Neural progenitor cell (in vitro differentiated cells): ENCODE results near the gene LUZP1. TPM values are rescaled to one million over a fixed set of nuclear protein-coding genes. Genes with fewer than 3 reads are reported as not detected.

ENCODE experiments used
- DNase-seq: peaks from one replicate; pipeline ENCODE4 v3.0.0-alpha.2; 2016; ENCODE audit warnings: low spot score
- H2AFZ ChIP-seq: fragments of 200-600 bp; sonication (generic); replicated peaks from 2 replicates; pipeline ENCODE4 v1.6.1; 2016; ENCODE audit warnings: antibody characterized with exemption
- H3F3A ChIP-seq: fragments of 200-600 bp; sonication (generic); 2 replicates; pipeline ENCODE4 v1.6.1; 2016; ENCODE audit warnings: antibody characterized with exemption, low read depth
- H3K27ac ChIP-seq: fragments of 200-600 bp; sonication (generic); 2 replicates; pipeline ENCODE4 v1.5.1; 2016; ENCODE audit warnings: mild to moderate bottlenecking
- H3K27me3 ChIP-seq: fragments of 200-600 bp; sonication (generic); 2 replicates; pipeline ENCODE4 v1.6.1; 2016; ENCODE audit warnings: mild to moderate bottlenecking, moderate library complexity
- H3K36me3 ChIP-seq: fragments of 200-600 bp; sonication (generic); 2 replicates; pipeline ENCODE4 v1.5.1; 2016
- H3K4me1 ChIP-seq: fragments of 200-600 bp; sonication (generic); 2 replicates; pipeline ENCODE4 v1.6.1; 2016; ENCODE audit warnings: mixed run types
- H3K4me2 ChIP-seq: fragments of 200-600 bp; sonication (generic); 2 replicates; pipeline ENCODE4 v1.6.1; 2016
- H3K4me3 ChIP-seq: fragments of 200-600 bp; sonication (generic); 2 replicates; pipeline ENCODE4 v1.5.1; 2016
- H3K79me2 ChIP-seq: fragments of 200-600 bp; sonication (generic); 2 replicates; pipeline ENCODE4 v1.6.1; 2016; ENCODE audit warnings: low read depth
- H3K9ac ChIP-seq: fragments of 200-600 bp; sonication (generic); 2 replicates; pipeline ENCODE4 v1.6.1; 2016
- H3K9me3 ChIP-seq: fragments of 200-600 bp; sonication (generic); 2 replicates; pipeline ENCODE4 v1.5.1; 2016; ENCODE audit warnings: low read depth
- H4K20me1 ChIP-seq: fragments of 200-600 bp; sonication (generic); 2 replicates; pipeline ENCODE4 v1.6.1; 2016; ENCODE audit warnings: low read depth
- H3K27ac Mint-ChIP-seq: 3 replicates; pipeline ENCODE4 v1.8.0; 2021; ENCODE audit warnings: mixed read lengths
- H3K27me3 Mint-ChIP-seq: 2 replicates; pipeline ENCODE4 v1.8.0; 2022; ENCODE audit warnings: low read depth, mild to moderate bottlenecking, inconsistent platforms, moderate library complexity, mixed read lengths; ENCODE audit not compliant: insufficient read depth
- H3K36me3 Mint-ChIP-seq: 3 replicates; pipeline ENCODE4 v1.8.0; 2021; ENCODE audit warnings: mixed read lengths
- H3K4me1 Mint-ChIP-seq: 3 replicates; pipeline ENCODE4 v1.8.0; 2021; ENCODE audit warnings: mixed read lengths
- H3K4me3 Mint-ChIP-seq: 3 replicates; pipeline ENCODE4 v1.8.0; 2021; ENCODE audit warnings: mild to moderate bottlenecking, moderate library complexity, mixed read lengths
- H3K9me3 Mint-ChIP-seq: 3 replicates; pipeline ENCODE4 v1.8.0; 2020; ENCODE audit warnings: mixed read lengths
- EZH2 ChIP-seq: fragments of 200-600 bp; sonication (generic); IDR thresholded peaks from 2 replicates; pipeline ENCODE4 v1.6.1; 2017; ENCODE audit warnings: antibody characterized with exemption, mild to moderate bottlenecking, moderate library complexity
- EZH2phosphoT487 ChIP-seq: fragments of 200-600 bp; sonication (generic); IDR thresholded peaks from 2 replicates; pipeline ENCODE4 v1.6.1; 2017; ENCODE audit warnings: antibody characterized with exemption
- total RNA-seq: library from RNA; depleted of rRNA; stranded (reverse); fragments of >200 nt; gene quantifications from 2 replicates; pipeline ENCODE4 v1.2.3, GENCODE V29; 2015; ENCODE audit warnings: low replicate concordance
- TF ChIP-seq, protein P1 (sequence below): fragments of 200-600 bp; sonication (generic); IDR thresholded peaks from 2 replicates; pipeline ENCODE4 v1.5.1; 2017; ENCODE audit warnings: antibody characterized with exemption, mild to moderate bottlenecking

The LUZP1 gene
- total RNA-seq, 1 donor from 2014 or later: 39.1 TPM

DNA sequence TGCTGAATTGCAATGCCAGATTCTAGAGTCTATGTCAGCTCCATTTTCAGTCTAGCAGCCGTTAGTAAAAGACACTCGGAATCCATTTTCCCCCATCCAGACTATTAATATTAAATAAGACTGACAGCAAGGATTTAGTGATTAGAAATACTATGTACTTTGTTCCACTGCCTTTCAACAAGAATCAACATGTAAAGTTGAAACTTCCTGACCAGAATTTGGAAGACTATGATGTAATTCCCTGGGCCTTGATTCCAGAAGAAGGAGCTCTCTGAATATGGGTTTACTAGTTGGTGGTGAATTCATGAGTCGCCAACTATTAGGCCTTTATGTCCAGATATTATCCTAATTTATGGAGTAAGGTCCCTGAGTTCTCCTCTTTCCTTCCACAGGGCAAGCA lies 124.6 kb downstream of the LUZP1 start:
- no peak overlapping the region for H3K4me3 ChIP-seq
- no peak for DNase-seq
- H3K4me3 Mint-ChIP-seq: no peak overlapping the region
- H3K27me3 ChIP-seq: no peaks in the 10 kb centered on the region
- H3K9ac ChIP-seq: no peak overlapping the region
- H3K79me2 ChIP-seq: peaks cover 98% of the 10 kb centered on the region
- H3K4me2 ChIP-seq: no peak overlapping the region
- no peak overlapping the region for H2AFZ ChIP-seq
- H3K27me3 Mint-ChIP-seq: no peaks in the 10 kb centered on the region
- peaks cover 96% of the 10 kb centered on the region for H4K20me1 ChIP-seq
- H3K27ac Mint-ChIP-seq: no peak overlapping the region
- peak overlapping the region; percentile 57 for H3K27ac ChIP-seq
- peaks cover 3% of the 10 kb centered on the region for H3K4me1 Mint-ChIP-seq
- no peaks in the 10 kb centered on the region for H3K9me3 Mint-ChIP-seq
- H3K36me3 Mint-ChIP-seq: peaks cover 38% of the 10 kb centered on the region
- peaks cover 9% of the 10 kb centered on the region for H3K36me3 ChIP-seq
- TF ChIP-seq EZH2phosphoT487: no peak
- TF ChIP-seq, protein P1, sequence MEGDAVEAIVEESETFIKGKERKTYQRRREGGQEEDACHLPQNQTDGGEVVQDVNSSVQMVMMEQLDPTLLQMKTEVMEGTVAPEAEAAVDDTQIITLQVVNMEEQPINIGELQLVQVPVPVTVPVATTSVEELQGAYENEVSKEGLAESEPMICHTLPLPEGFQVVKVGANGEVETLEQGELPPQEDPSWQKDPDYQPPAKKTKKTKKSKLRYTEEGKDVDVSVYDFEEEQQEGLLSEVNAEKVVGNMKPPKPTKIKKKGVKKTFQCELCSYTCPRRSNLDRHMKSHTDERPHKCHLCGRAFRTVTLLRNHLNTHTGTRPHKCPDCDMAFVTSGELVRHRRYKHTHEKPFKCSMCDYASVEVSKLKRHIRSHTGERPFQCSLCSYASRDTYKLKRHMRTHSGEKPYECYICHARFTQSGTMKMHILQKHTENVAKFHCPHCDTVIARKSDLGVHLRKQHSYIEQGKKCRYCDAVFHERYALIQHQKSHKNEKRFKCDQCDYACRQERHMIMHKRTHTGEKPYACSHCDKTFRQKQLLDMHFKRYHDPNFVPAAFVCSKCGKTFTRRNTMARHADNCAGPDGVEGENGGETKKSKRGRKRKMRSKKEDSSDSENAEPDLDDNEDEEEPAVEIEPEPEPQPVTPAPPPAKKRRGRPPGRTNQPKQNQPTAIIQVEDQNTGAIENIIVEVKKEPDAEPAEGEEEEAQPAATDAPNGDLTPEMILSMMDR: no peak
- no peak for TF ChIP-seq EZH2
- H3K4me1 ChIP-seq: peaks cover 11% of the 10 kb centered on the region
- peaks cover 5% of the 10 kb centered on the region for H3F3A ChIP-seq
- H3K9me3 ChIP-seq: no peaks in the 10 kb centered on the region

DNA sequence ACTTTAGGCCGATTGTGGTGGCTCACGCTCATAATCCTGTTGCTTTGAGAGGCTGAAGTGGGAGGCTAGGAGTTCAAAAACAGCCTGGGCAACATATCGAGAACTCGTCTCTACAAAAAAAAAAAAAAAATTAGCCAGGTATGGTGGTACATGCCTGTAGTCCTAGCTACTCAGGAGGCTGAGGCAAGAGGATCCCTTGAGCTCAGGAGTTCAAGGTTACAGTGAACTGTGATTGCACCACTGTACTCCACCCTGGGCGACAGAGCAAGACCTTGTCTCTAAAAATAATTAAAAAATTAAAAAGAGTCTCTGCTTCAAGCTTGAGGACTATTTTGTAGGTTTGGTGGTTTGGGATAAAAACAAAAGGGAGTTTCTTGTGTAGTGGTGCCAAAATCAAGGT lies 128.1 kb downstream of the LUZP1 start:
- no peak overlapping the region for H3K27ac Mint-ChIP-seq
- no peak overlapping the region for H3K4me2 ChIP-seq
- peaks cover 98% of the 10 kb centered on the region for H3K79me2 ChIP-seq
- H3K27ac ChIP-seq: no peak overlapping the region
- peaks cover 15% of the 10 kb centered on the region for H3F3A ChIP-seq
- H3K36me3 Mint-ChIP-seq: peaks cover 36% of the 10 kb centered on the region
- no peaks in the 10 kb centered on the region for H3K9me3 ChIP-seq
- no peak overlapping the region for H3K4me3 Mint-ChIP-seq
- peaks cover 96% of the 10 kb centered on the region for H4K20me1 ChIP-seq
- peaks cover 8% of the 10 kb centered on the region for H3K36me3 ChIP-seq
- no peak for DNase-seq
- H3K9ac ChIP-seq: no peak overlapping the region
- H3K4me3 ChIP-seq: no peak overlapping the region
- TF ChIP-seq, protein P1: no peak
- TF ChIP-seq EZH2phosphoT487 (no peak), EZH2 (no peak)
- H3K9me3 Mint-ChIP-seq: no peaks in the 10 kb centered on the region
- no peaks in the 10 kb centered on the region for H3K27me3 ChIP-seq
- peaks cover 11% of the 10 kb centered on the region for H3K4me1 Mint-ChIP-seq
- peaks cover 32% of the 10 kb centered on the region for H3K4me1 ChIP-seq
- H2AFZ ChIP-seq: no peak overlapping the region
- no peaks in the 10 kb centered on the region for H3K27me3 Mint-ChIP-seq

DNA sequence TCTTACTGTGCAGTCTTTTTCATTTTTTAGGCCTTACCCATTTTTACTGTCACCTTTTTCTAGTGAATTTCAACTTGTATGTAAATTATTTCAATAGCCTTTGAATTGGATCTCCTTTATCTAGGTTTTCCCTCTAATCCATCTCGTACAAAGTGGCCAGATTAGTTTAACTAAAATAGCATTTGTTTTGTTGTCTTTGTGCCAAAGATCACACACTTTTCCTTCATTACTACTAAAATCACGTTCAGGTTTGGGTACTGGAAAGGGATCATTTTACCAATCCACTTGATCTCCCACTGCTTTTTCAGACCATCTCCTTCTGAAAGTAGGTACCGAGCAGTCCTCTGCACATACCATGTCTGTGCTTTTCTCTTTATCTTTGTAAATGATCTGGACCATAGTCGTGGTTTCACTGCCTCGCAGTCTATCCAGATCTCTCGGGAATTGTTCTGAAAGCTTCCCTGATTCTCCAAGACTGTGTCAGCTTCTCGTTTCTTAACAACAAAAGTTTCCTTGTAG lies 129.3 kb downstream of the LUZP1 start:
- Histone ChIP-seq H3K79me2 (peaks cover 98% of the 10 kb centered on the region), H3K4me1 (peaks cover 39% of the 10 kb centered on the region), H3K36me3 (peaks cover 8% of the 10 kb centered on the region), H3K4me2 (no peak overlapping the region), H3K27ac (peak overlapping the region; percentile 6), H3K4me3 (no peak overlapping the region), H3K27me3 (no peaks in the 10 kb centered on the region), H3F3A (peaks cover 25% of the 10 kb centered on the region), H3K9me3 (no peaks in the 10 kb centered on the region), H3K9ac (no peak overlapping the region), H4K20me1 (peaks cover 96% of the 10 kb centered on the region), H2AFZ (no peak overlapping the region)
- DNase-seq: no peak
- Mint-ChIP-seq H3K4me1 (peaks cover 11% of the 10 kb centered on the region), H3K27ac (no peak overlapping the region), H3K36me3 (peaks cover 33% of the 10 kb centered on the region), H3K9me3 (no peaks in the 10 kb centered on the region), H3K4me3 (no peak overlapping the region), H3K27me3 (no peaks in the 10 kb centered on the region)
- TF ChIP-seq, protein P1: no peak
- TF ChIP-seq EZH2phosphoT487 (no peak), EZH2 (no peak)
